ENCODE data around the gene PROCR. TPM values are rescaled to one million over a fixed set of nuclear protein-coding genes. Genes with fewer than 3 reads are reported as not detected.

The PROCR gene
- total RNA-seq (2022; extraction: Qiagen RNA extraction) = 91.7 to 135 TPM (median 131 TPM) in 5 replicates

GRCh38 chr20:35171753-35172433 lies at the start of gene PROCR:
PROCR (plus strand) TSS chr20:35172072; CDS start chr20:35172155, 83 bp downstream.

GRCh38 chr20:35146920-35147574 lies 24.8 kb upstream of the PROCR start, which contains the start of gene EDEM2:
EDEM2 (minus strand) TSS chr20:35147336; CDS start chr20:35147258, 78 bp downstream.

GRCh38 chr20:35226126-35226883 lies 54.4 kb downstream of the PROCR start, which contains the start of gene MMP24:
MMP24 (plus strand) TSS chr20:35226690; CDS start chr20:35226739, 49 bp downstream.

Other genes with a start within 250 kb of the PROCR start
- gene GSS, start 216.3 kb upstream of the PROCR start, total RNA-seq (2022; extraction: Qiagen RNA extraction) = 54.0 to 58.9 TPM (median 57.7 TPM) in 5 replicates
- 0.03 to 0.15 TPM (median 0.14 TPM) in 4 of 5 replicates, not detected in the other for gene MYH7B, start 216.2 kb upstream of the PROCR start, total RNA-seq (2022; extraction: Qiagen RNA extraction)
- 53.6 to 61.9 TPM (median 58.9 TPM) in 5 replicates for gene TRPC4AP, start 79.3 kb upstream of the PROCR start, total RNA-seq (2022; extraction: Qiagen RNA extraction)
- 46.9 to 50.2 TPM (median 48.8 TPM) in 5 replicates for gene EDEM2, start 24.7 kb upstream of the PROCR start, total RNA-seq (2022; extraction: Qiagen RNA extraction)
- 16.9 to 23.3 TPM (median 20.2 TPM) in 5 replicates for gene MMP24, start 54.6 kb downstream of the PROCR start, total RNA-seq (2022; extraction: Qiagen RNA extraction)
- gene MMP24OS, start 106.0 kb downstream of the PROCR start, total RNA-seq (2022; extraction: Qiagen RNA extraction) = 50.9 to 90.1 TPM (median 79.7 TPM) in 5 replicates
- gene EIF6, start 112.7 kb downstream of the PROCR start, total RNA-seq (2022; extraction: Qiagen RNA extraction) = 365 to 422 TPM (median 402 TPM) in 5 replicates
- 0.04 to 0.10 TPM (median 0.06 TPM) in 4 of 5 replicates, not detected in the other for gene FAM83C, start 120.4 kb downstream of the PROCR start, total RNA-seq (2022; extraction: Qiagen RNA extraction)
- 29.7 to 36.1 TPM (median 31.2 TPM) in 5 replicates for gene UQCC1, start 239.9 kb downstream of the PROCR start, total RNA-seq (2022; extraction: Qiagen RNA extraction)